Medulla oblongata (tissue), 1 donor: ENCODE data around the gene CLIC6.

Experiments used
- DNase-seq: peaks from one replicate; pipeline ENCODE4 v3.0.0-alpha.2; 2015; ENCODE audit errors: extremely low spot score

The CLIC6 gene

GRCh38 chr21:34726627-34727337, 58.0 kb downstream of the CLIC6 start:
- DNase-seq: no peak

GRCh38 chr21:34728479-34728878, 59.7 kb downstream of the CLIC6 start:
- no peak for DNase-seq

GRCh38 chr21:34730194-34730593, 61.4 kb downstream of the CLIC6 start:
- DNase-seq: no peak

GRCh38 chr21:34730756-34731445, 62.1 kb downstream of the CLIC6 start:
- DNase-seq: no peak

- DNase-seq: no peak
These were observed 63.6 kb downstream of the CLIC6 start for GRCh38 chr21:34732388-34732821.

- DNase-seq: no peak
These were observed 65.1 kb downstream of the CLIC6 start for GRCh38 chr21:34733852-34734251.

- no peak for DNase-seq
These were observed 65.9 kb downstream of the CLIC6 start for GRCh38 chr21:34734696-34735095.

- no peak for DNase-seq
These were observed 67.5 kb downstream of the CLIC6 start for GRCh38 chr21:34736116-34736874.

GRCh38 chr21:34737115-34737514, 68.3 kb downstream of the CLIC6 start:
- no peak for DNase-seq

- no peak for DNase-seq
These were observed 71.4 kb downstream of the CLIC6 start for GRCh38 chr21:34740198-34740597.

- DNase-seq: no peak
These were observed 74.5 kb downstream of the CLIC6 start for GRCh38 chr21:34743285-34743684.

DNA sequence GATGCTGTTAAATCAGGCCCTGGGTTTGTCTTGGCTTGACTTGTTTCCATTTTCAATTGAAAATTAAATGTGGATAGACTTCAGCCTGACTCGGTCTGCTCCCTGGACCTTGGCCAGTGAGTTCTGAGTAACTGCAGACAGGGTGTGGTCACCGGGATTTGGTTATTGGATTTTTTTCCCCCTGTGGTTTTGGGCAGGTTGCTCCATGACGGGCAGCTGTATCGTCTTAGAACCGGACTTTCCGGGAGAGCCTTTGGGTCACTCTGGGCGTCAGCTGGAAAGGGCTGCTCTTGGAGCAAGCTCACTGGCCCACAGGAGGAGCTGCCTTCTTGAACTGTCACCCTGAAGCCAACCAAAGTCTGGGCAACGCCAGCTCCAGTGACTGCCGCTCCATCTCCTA, 75.0 kb downstream of the CLIC6 start:
- no peak for DNase-seq

GRCh38 chr21:34744801-34745200, 76.0 kb downstream of the CLIC6 start:
- no peak for DNase-seq

- DNase-seq: peak; percentile 81
These were observed 76.9 kb downstream of the CLIC6 start for GRCh38 chr21:34745557-34746255.

DNA sequence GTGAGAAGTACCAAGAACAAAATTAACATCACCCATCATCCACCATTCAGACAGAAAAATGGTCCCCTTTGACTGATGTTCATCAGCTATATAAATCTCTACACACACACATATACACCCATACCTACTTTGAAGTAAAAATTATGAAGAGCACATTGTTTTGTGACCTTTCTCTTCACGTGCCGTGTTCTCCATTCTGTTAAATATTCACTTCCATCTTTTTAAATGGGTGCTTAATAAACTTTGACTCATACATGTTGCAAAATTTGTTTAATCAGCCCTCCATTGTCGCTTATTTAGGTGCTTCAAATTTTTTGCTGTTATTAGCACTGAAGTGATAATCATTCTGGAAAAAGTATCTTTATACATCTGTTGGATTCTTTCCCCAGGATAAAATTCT, 80.1 kb downstream of the CLIC6 start:
- no peak for DNase-seq

GRCh38 chr21:34754690-34755647, 86.2 kb downstream of the CLIC6 start:
- no peak for DNase-seq

DNA sequence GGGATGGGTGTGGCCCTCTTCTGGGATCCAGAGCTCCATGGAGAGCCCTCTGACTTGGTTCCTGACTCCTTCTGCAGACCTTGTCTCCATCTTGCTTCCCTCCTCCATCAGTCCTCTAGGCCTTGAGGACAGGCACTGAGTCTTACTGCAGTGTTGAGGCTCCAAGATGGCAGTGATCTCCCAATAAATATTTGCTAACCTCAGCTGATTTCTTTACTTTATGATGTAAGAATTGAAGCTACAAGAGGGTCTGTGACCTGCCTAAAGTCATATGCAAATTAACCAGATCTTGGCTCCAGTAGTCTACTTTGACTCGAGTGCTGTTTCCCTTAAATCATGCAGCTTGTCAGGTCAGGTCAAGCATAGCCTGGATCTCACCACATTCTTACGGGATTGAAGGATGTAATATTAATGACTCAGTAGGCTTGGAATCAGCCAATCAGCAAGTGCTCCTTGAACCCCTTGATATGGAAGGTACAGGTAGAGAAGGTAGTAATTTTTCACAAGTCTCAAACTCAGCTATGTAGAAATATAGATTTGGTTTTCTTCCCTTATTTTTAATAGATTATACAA, 93.0 kb downstream of the CLIC6 start:
- DNase-seq: no peak

- no peak for DNase-seq
These were observed 94.0 kb downstream of the CLIC6 start for GRCh38 chr21:34762786-34763185.

DNA sequence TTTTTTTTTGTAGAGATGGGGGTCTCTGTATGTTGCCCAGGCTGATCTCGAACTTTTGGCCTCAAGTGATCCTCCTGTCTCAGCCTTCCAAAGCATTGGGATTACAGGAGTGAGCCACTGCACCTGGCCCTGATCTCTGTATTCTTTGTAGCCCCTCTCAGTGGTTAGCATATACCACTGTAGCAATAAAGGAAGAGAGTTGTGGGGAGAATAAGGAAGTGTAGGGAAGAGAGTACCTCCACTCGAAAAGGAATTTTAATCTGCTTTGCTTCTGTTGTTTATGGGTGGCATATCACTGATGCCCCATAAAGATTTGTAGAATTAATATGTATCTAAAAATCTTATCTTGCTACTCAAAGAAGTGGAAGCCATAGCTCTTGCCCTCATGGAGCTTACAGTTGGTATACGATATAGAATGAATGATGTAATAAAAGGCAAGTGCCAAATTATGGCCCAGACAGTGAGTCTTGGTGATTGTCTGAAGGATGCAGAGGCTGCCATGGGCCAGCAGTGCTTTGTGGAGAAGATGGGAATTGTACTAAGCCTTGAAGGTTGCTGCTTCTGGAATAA, 96.0 kb downstream of the CLIC6 start:
- DNase-seq: no peak

DNA sequence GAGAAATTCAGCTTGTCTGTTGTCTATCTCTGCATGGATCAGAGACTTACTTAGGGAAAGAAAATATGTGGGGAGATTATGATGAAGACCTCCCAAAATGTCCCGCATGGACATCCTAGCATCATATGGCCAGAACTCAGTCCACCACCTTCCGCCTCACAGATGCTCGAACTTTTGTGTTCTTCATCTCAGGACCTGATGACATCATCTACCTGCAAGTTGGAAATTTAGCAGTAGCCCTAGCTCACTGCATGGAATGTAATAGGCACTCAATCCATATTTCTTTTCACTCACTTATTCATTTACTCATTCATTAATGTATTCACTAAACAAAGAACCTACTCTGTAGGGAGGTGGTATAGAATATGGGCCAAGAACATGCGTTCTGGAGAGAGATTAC, 96.8 kb downstream of the CLIC6 start:
- DNase-seq: no peak
